Endothelial cell (in vitro differentiated cells): ENCODE results near the gene CRADD. TPM values are rescaled to one million over a fixed set of nuclear protein-coding genes. Genes with fewer than 3 reads are reported as not detected.

Source experiments
- DNase-seq: peaks from one replicate; pipeline ENCODE4 v3.0.0; 2021; ENCODE audit warnings: low spot score
- H3K27ac Mint-ChIP-seq: one replicate; pipeline ENCODE4 v1.8.0; 2021; ENCODE audit warnings: mixed read lengths, inconsistent platforms; ENCODE audit not compliant: unreplicated experiment
- H3K27me3 Mint-ChIP-seq: one replicate; pipeline ENCODE4 v1.8.0; 2021; ENCODE audit warnings: mild to moderate bottlenecking, moderate library complexity, mixed read lengths, inconsistent platforms; ENCODE audit not compliant: unreplicated experiment
- H3K36me3 Mint-ChIP-seq: one replicate; pipeline ENCODE4 v1.8.0; 2021; ENCODE audit warnings: mild to moderate bottlenecking, low read depth, mixed read lengths, inconsistent platforms; ENCODE audit not compliant: unreplicated experiment
- H3K4me1 Mint-ChIP-seq: one replicate; pipeline ENCODE4 v1.8.0; 2021; ENCODE audit warnings: mild to moderate bottlenecking, mixed read lengths, inconsistent platforms; ENCODE audit not compliant: unreplicated experiment
- H3K4me3 Mint-ChIP-seq: one replicate; pipeline ENCODE4 v1.8.0; 2021; ENCODE audit warnings: mild to moderate bottlenecking, mixed read lengths, inconsistent platforms; ENCODE audit not compliant: unreplicated experiment
- H3K9me3 Mint-ChIP-seq: one replicate; pipeline ENCODE4 v1.8.0; 2021; ENCODE audit warnings: mixed read lengths, inconsistent platforms; ENCODE audit not compliant: unreplicated experiment
- total RNA-seq: library from RNA; stranded (reverse); fragmentation: NEBNext Ultra II Directional; extraction: Animal tissue kit (Norgen Biotek cat#: 25700); gene quantifications from one replicate; pipeline ENCODE4 v1.2.1, GENCODE V29; 2021; ENCODE audit not compliant: unreplicated experiment
- TF ChIP-seq, protein P1 (sequence below): fragments of 200-600 bp; sonication (generic); IDR thresholded peaks from one replicate; pipeline ENCODE4 v1.5.0; 2021; ENCODE audit warnings: antibody characterized with exemption; ENCODE audit not compliant: unreplicated experiment

The CRADD gene
- total RNA-seq, 1 donor from 2014 or later: 6.5 TPM

GRCh38 chr12:93918900-93919299 is 241.7 kb downstream of the CRADD start:
- peaks cover 16% of the 10 kb centered on the region for H3K4me1 Mint-ChIP-seq
- no peak for DNase-seq
- peaks cover 3% of the 10 kb centered on the region for H3K27me3 Mint-ChIP-seq
- no peak overlapping the region for H3K27ac Mint-ChIP-seq
- H3K9me3 Mint-ChIP-seq: no peaks in the 10 kb centered on the region
- H3K36me3 Mint-ChIP-seq: no peaks in the 10 kb centered on the region
- no peak overlapping the region for H3K4me3 Mint-ChIP-seq
- TF ChIP-seq, protein P1, sequence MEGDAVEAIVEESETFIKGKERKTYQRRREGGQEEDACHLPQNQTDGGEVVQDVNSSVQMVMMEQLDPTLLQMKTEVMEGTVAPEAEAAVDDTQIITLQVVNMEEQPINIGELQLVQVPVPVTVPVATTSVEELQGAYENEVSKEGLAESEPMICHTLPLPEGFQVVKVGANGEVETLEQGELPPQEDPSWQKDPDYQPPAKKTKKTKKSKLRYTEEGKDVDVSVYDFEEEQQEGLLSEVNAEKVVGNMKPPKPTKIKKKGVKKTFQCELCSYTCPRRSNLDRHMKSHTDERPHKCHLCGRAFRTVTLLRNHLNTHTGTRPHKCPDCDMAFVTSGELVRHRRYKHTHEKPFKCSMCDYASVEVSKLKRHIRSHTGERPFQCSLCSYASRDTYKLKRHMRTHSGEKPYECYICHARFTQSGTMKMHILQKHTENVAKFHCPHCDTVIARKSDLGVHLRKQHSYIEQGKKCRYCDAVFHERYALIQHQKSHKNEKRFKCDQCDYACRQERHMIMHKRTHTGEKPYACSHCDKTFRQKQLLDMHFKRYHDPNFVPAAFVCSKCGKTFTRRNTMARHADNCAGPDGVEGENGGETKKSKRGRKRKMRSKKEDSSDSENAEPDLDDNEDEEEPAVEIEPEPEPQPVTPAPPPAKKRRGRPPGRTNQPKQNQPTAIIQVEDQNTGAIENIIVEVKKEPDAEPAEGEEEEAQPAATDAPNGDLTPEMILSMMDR: no peak

DNA sequence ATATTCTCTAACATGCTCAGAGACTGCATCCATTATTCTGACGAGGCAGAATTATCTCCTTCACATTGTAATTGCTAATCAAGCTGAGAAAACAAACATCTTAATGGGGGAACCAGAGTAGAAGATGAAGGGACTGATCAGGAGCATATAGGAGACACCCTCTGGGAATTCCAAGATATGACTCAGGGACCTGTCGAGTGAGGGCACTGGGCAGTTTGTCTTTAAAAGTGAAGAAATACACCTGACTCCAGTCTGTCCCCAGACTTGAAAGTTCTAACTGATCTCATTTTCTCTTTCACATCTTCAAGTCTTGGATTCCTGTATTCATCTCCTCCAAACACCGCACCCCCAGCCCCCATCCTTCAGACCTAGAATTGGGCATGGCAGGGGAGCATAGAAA is 244.3 kb downstream of the CRADD start:
- H3K4me3 Mint-ChIP-seq: no peak overlapping the region
- no peaks in the 10 kb centered on the region for H3K36me3 Mint-ChIP-seq
- no peaks in the 10 kb centered on the region for H3K9me3 Mint-ChIP-seq
- H3K4me1 Mint-ChIP-seq: peaks cover 3% of the 10 kb centered on the region
- no peak for DNase-seq
- TF ChIP-seq, protein P1: no peak
- H3K27me3 Mint-ChIP-seq: no peaks in the 10 kb centered on the region
- no peak overlapping the region for H3K27ac Mint-ChIP-seq

- Mint-ChIP-seq H3K36me3 (no peaks in the 10 kb centered on the region), H3K27ac (no peak overlapping the region), H3K27me3 (no peaks in the 10 kb centered on the region), H3K9me3 (no peaks in the 10 kb centered on the region), H3K4me3 (no peak overlapping the region), H3K4me1 (peaks cover 1% of the 10 kb centered on the region)
- TF ChIP-seq, protein P1: no peak
- no peak for DNase-seq
These were observed 245.4 kb downstream of the CRADD start for GRCh38 chr12:93922583-93923006.

DNA sequence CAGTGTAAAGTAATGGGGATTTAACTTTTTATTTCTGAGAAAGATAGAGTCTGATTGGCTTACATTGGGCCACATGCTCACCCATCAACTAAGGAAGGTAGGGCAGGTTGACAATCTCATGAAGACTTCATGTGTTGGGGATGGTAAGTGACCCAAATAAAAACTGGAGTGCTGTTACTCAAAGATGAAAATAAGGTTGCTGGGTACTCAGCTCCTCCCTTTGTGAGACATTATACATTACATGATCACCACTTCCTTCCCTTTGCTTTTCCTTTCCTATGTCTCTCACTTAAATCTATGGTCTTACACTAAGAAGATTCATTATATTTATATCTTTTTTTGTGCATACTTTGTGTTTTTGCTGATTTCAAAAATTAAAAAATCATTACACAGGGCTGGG is 247.2 kb downstream of the CRADD start:
- Mint-ChIP-seq H3K36me3 (no peaks in the 10 kb centered on the region), H3K27ac (no peak overlapping the region), H3K27me3 (no peaks in the 10 kb centered on the region), H3K4me1 (no peaks in the 10 kb centered on the region), H3K4me3 (no peak overlapping the region), H3K9me3 (no peaks in the 10 kb centered on the region)
- no peak for DNase-seq
- TF ChIP-seq, protein P1: no peak

- Mint-ChIP-seq H3K4me1 (no peaks in the 10 kb centered on the region), H3K36me3 (no peaks in the 10 kb centered on the region)
- TF ChIP-seq, protein P1: no peak
These were observed 248.5 kb downstream of the CRADD start for GRCh38 chr12:93925585-93926205.

More at GRCh38 chr12:93925585-93926205, 248.5 kb downstream of the CRADD start:
- no peaks in the 10 kb centered on the region for H3K27me3 Mint-ChIP-seq
- no peak overlapping the region for H3K4me3 Mint-ChIP-seq
- DNase-seq: no peak
- H3K9me3 Mint-ChIP-seq: no peaks in the 10 kb centered on the region
- H3K27ac Mint-ChIP-seq: no peak overlapping the region
